K562 (cell line): ENCODE measurements around the gene PRKAA1. TPM values are rescaled to one million over a fixed set of nuclear protein-coding genes. Genes with fewer than 3 reads are reported as not detected.

ENCODE experiments used
- ARID2 ChIP-seq: fragments of 450-650 bp; IDR thresholded peaks from 2 replicates; pipeline ENCODE4 v1.6.1; 2017; ENCODE audit warnings: antibody characterized with exemption, mild to moderate bottlenecking
- BHLHE40 ChIP-seq: IDR thresholded peaks from 2 replicates; pipeline ENCODE4 v1.6.1; 2011; ENCODE audit warnings: low read length, improper control_type of control experiment
- BMI1 ChIP-seq: fragments of 150-350 bp; IDR thresholded peaks from 2 replicates; pipeline ENCODE4 v1.6.1; 2014; ENCODE audit warnings: low read length
- CTBP1 ChIP-seq: fragments of 450-650 bp; IDR thresholded peaks from 2 replicates; pipeline ENCODE4 v1.6.1; 2016; ENCODE audit warnings: borderline replicate concordance
- DPF2 ChIP-seq: fragments of 450-650 bp; IDR thresholded peaks from 2 replicates; pipeline ENCODE4 v1.6.1; 2016
- EWSR1 ChIP-seq: fragments of 450-650 bp; IDR thresholded peaks from 2 replicates; pipeline ENCODE4 v1.6.1; 2018; ENCODE audit warnings: borderline replicate concordance, mild to moderate bottlenecking, low read depth, moderate library complexity; ENCODE audit not compliant: partially characterized antibody
- POLR2AphosphoS5 ChIP-seq: IDR thresholded peaks from 2 replicates; pipeline ENCODE4 v1.6.1; 2011; ENCODE audit warnings: mild to moderate bottlenecking, low read depth, low read length, moderate library complexity; ENCODE audit not compliant: control insufficient read depth, insufficient read depth
- RAD21 ChIP-seq, 2 experiments: fragments of 250-450 bp in 1 of 2; fragments of 450-650 bp in 1 of 2; sonication (Bioruptor Pico) in 1 of 2; formaldehyde crosslinking in 1 of 2; IDR thresholded peaks in 1 of 2; conservative IDR thresholded peaks in 1 of 2; 2 replicates each; pipeline versions ENCODE4 v1.4.0 to v1.8.0; 2020 to 2022; ENCODE audit warnings: mild to moderate bottlenecking in 2 of 2, moderate library complexity in 1 of 2
- RB1 ChIP-seq: fragments of 450-650 bp; IDR thresholded peaks from 2 replicates; pipeline ENCODE4 v1.6.1; 2017; ENCODE audit warnings: low read depth, mild to moderate bottlenecking
- SMARCE1 ChIP-seq: fragments of 450-650 bp; IDR thresholded peaks from 2 replicates; pipeline ENCODE4 v1.7.1; 2016; ENCODE audit warnings: mild to moderate bottlenecking
- SRF ChIP-seq, 2 experiments: fragments of 250-450, 450-650 bp in 1 of 2; sonication (Bioruptor Pico) in 1 of 2; sonication (generic) in 1 of 2; formaldehyde crosslinking; IDR thresholded peaks; 2 replicates each; pipeline versions ENCODE4 v1.5.0 to v1.5.1; 2020 to 2022; ENCODE audit warnings: mild to moderate bottlenecking in 1 of 2, missing genetic modification reagents in 1 of 2
- ZC3H11A ChIP-seq: IDR thresholded peaks from 2 replicates; pipeline ENCODE4 v1.6.1; 2012; ENCODE audit warnings: low read depth, low read length, improper control_type of control experiment
- ZNF384 ChIP-seq: IDR thresholded peaks from 2 replicates; pipeline ENCODE4 v1.6.1; 2012; ENCODE audit warnings: low read depth, low read length, improper control_type of control experiment
- polyA plus RNA-seq, 8 experiments: library from polyadenylated mRNA; depleted of rRNA in 4 of 8; stranded (reverse) in 5 of 8; unstranded in 3 of 8; fragments of >200 nt; fragmentation: Nextera tagmentation in 2 of 8; fragmentation: Illumina TruSeq in 1 of 8; extraction: Ambion mirVana in 2 of 8; extraction: Trizol in 1 of 8; gene quantifications; 2 replicates each; pipeline versions ENCODE4 v1.2.1 to v1.2.3, GENCODE V29; 2011 to 2014; ENCODE audit warnings: inconsistent platforms in 1 of 8, missing spikeins in 1 of 8
- total RNA-seq, 7 experiments: library from RNA; depleted of rRNA in 6 of 7; stranded (reverse); fragments of >200 nt in 6 of 7; fragmentation: Illumina TruSeq in 2 of 7; extraction: Trizol in 2 of 7; gene quantifications; 2 replicates each; pipeline versions ENCODE4 v1.2.1 to v1.2.3, GENCODE V29; 2011 to 2021; ENCODE audit warnings: low replicate concordance in 1 of 7
- TF ChIP-seq, protein P1 (sequence below), 3 experiments: IDR thresholded peaks in 2 of 3; conservative IDR thresholded peaks in 1 of 3; 2 replicates each; pipeline ENCODE4 v1.5.1; 2011 to 2012; ENCODE audit warnings: low read length in 3 of 3, mild to moderate bottlenecking in 3 of 3, control low read depth in 2 of 3, improper control_type of control experiment in 1 of 3, inconsistent platforms in 1 of 3, low read depth in 1 of 3, mixed read lengths in 1 of 3, moderate library complexity in 1 of 3; ENCODE audit not compliant: insufficient read depth in 2 of 3
- TF ChIP-seq, protein P2 (sequence below): sonication (generic); formaldehyde crosslinking; IDR thresholded peaks from 2 replicates; pipeline ENCODE4 v1.8.1; 2023; ENCODE audit warnings: missing genetic modification reagents, mild to moderate bottlenecking, borderline replicate concordance
- TF ChIP-seq, protein P3 (sequence below), 2 experiments: IDR thresholded peaks; 2 replicates each; pipeline ENCODE4 v1.6.1; 2011; ENCODE audit warnings: borderline replicate concordance in 1 of 2, control low read depth in 1 of 2, low read depth in 1 of 2, low read length in 1 of 2, mild to moderate bottlenecking in 1 of 2, mixed read lengths in 1 of 2, moderate library complexity in 1 of 2; ENCODE audit not compliant: insufficient read depth in 1 of 2, insufficient read length in 1 of 2, poor library complexity in 1 of 2, severe bottlenecking in 1 of 2; ENCODE audit errors: extremely low read depth in 1 of 2
- TF ChIP-seq, protein P4 (sequence below): sonication (generic); formaldehyde crosslinking; IDR thresholded peaks from 2 replicates; pipeline ENCODE4 v1.8.1; 2023; ENCODE audit warnings: mild to moderate bottlenecking, missing genetic modification reagents, moderate library complexity

PRKAA1 gene
- total and polyA plus RNA-seq, 9 of the 15 experiments (the other 6 are each of a cell fraction or from before 2014, with no cell fraction given) = 24.5 to 84.0 (median 51.4) TPM

DNA sequence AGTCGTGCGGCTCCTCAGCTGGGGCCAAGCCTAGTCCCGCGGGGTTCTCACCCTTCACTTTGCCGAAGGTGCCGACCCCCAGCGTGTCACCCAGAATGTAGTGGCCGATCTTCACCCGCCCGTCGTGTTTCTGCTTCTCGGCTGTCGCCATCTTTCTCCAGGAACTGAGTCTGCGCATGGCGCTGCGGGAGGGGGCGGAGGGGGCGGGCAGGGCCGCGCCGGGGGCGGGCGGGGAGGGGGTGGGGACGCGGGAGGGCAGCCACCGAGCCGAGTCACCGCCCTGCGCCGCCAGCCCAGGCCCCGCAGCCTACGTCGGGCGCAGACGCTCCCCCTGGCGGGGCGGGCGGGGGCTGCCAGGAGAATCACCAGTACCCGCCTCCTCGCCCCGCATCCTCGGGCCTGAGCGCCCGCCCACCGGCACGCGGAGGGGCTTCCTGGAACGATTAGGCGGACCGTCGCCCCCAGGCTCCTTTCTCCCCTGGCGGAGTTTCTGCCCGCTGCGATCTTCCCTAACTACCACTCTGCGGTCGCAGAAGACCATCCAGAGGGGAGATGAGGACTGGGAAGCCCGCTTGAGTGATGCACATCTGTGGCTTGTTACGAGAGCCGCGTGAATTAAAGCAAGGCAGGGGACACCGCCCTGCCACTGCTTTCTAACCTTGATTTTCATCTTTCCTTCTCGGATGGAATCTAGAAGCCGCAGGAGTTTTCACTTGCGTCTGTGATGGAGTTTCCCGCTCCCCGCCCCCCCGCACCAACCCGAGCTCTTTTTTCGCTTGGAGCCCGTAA, at the start of gene PRKAA1 (continued):
- TF ChIP-seq RAD21 (CRISPR knock-in tag; conservative IDR thresholded peaks at IDR 0.05 in 1 of 2, IDR thresholded peaks at IDR 0.05 in 1 of 2) (peak in 1 of 2 experiments; percentile 48; a peak in 2 of 4 replicates), SMARCE1 (peak; percentile 26; the same call in 1 of the 2 replicates), SRF (CRISPR knock-in tag; IDR thresholded peaks at IDR 0.05) (peak in 1 of 2 experiments; percentile 75; a peak in 2 of 4 replicates), CTBP1 (peak; percentile 93; the same call in 1 of the 2 replicates), BMI1 (no peak), BHLHE40 (peak; percentile 67), RB1 (peak; percentile 80), POLR2AphosphoS5 (peak; percentile 85), DPF2 (peak; percentile 68), ZNF384 (peak; percentile 24; the same call in 1 of the 2 replicates), ARID2 (no peak), EWSR1 (no peak), ZC3H11A (no peak)
- TF ChIP-seq, protein P1, sequence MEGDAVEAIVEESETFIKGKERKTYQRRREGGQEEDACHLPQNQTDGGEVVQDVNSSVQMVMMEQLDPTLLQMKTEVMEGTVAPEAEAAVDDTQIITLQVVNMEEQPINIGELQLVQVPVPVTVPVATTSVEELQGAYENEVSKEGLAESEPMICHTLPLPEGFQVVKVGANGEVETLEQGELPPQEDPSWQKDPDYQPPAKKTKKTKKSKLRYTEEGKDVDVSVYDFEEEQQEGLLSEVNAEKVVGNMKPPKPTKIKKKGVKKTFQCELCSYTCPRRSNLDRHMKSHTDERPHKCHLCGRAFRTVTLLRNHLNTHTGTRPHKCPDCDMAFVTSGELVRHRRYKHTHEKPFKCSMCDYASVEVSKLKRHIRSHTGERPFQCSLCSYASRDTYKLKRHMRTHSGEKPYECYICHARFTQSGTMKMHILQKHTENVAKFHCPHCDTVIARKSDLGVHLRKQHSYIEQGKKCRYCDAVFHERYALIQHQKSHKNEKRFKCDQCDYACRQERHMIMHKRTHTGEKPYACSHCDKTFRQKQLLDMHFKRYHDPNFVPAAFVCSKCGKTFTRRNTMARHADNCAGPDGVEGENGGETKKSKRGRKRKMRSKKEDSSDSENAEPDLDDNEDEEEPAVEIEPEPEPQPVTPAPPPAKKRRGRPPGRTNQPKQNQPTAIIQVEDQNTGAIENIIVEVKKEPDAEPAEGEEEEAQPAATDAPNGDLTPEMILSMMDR (IDR thresholded peaks at IDR 0.05 in 2 of 3, conservative IDR thresholded peaks at IDR 0.05 in 1 of 3; ENCODE audit: insufficient read depth in 2 of 3, low read depth in 1 of 3, low read length in 3 of 3) = peak; percentile 53 to 85 (median 72); a peak in 5 of 6 replicates
- TF ChIP-seq, protein P2, sequence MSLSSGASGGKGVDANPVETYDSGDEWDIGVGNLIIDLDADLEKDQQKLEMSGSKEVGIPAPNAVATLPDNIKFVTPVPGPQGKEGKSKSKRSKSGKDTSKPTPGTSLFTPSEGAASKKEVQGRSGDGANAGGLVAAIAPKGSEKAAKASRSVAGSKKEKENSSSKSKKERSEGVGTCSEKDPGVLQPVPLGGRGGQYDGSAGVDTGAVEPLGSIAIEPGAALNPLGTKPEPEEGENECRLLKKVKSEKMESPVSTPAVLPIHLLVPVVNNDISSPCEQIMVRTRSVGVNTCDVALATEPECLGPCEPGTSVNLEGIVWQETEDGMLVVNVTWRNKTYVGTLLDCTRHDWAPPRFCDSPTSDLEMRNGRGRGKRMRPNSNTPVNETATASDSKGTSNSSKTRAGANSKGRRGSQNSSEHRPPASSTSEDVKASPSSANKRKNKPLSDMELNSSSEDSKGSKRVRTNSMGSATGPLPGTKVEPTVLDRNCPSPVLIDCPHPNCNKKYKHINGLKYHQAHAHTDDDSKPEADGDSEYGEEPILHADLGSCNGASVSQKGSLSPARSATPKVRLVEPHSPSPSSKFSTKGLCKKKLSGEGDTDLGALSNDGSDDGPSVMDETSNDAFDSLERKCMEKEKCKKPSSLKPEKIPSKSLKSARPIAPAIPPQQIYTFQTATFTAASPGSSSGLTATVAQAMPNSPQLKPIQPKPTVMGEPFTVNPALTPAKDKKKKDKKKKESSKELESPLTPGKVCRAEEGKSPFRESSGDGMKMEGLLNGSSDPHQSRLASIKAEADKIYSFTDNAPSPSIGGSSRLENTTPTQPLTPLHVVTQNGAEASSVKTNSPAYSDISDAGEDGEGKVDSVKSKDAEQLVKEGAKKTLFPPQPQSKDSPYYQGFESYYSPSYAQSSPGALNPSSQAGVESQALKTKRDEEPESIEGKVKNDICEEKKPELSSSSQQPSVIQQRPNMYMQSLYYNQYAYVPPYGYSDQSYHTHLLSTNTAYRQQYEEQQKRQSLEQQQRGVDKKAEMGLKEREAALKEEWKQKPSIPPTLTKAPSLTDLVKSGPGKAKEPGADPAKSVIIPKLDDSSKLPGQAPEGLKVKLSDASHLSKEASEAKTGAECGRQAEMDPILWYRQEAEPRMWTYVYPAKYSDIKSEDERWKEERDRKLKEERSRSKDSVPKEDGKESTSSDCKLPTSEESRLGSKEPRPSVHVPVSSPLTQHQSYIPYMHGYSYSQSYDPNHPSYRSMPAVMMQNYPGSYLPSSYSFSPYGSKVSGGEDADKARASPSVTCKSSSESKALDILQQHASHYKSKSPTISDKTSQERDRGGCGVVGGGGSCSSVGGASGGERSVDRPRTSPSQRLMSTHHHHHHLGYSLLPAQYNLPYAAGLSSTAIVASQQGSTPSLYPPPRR = 0 out of 2 replicates have a peak, but pooled peaks have one; percentile 59
- TF ChIP-seq, protein P3, sequence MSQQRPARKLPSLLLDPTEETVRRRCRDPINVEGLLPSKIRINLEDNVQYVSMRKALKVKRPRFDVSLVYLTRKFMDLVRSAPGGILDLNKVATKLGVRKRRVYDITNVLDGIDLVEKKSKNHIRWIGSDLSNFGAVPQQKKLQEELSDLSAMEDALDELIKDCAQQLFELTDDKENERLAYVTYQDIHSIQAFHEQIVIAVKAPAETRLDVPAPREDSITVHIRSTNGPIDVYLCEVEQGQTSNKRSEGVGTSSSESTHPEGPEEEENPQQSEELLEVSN (IDR thresholded peaks at IDR 0.05; ENCODE audit: borderline replicate concordance in 1 of 2, extremely low read depth in 1 of 2, insufficient read depth in 1 of 2, insufficient read length in 1 of 2, low read depth in 1 of 2, low read length in 1 of 2, poor library complexity in 1 of 2, severe bottlenecking in 1 of 2) = peak; percentile 85 to 96
- TF ChIP-seq, protein P4, sequence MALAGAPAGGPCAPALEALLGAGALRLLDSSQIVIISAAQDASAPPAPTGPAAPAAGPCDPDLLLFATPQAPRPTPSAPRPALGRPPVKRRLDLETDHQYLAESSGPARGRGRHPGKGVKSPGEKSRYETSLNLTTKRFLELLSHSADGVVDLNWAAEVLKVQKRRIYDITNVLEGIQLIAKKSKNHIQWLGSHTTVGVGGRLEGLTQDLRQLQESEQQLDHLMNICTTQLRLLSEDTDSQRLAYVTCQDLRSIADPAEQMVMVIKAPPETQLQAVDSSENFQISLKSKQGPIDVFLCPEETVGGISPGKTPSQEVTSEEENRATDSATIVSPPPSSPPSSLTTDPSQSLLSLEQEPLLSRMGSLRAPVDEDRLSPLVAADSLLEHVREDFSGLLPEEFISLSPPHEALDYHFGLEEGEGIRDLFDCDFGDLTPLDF (CRISPR knock-in tag) = peak; percentile 90
